PC-3 (cell line): ENCODE data around the gene BCAS3. TPM values are rescaled to one million over a fixed set of nuclear protein-coding genes. Genes with fewer than 3 reads are reported as not detected.

Experiments
- ATAC-seq: fragments of 200-7000 bp; cut with Tn5 transposase; 2 replicates; pipeline ENCODE4 v1.9.1; 2020; ENCODE audit warnings: mild to moderate bottlenecking, moderate library complexity
- BruUV-seq: library from RNA; stranded (reverse); fragments of 400-500 nt; replicated peaks from 2 replicates; lab custom pipeline; 2021; lab: Mats Ljungman, UMichigan
- CTCF ChIA-PET: fragments of 300-600 bp; sonication (Branson Sonifier 250); formaldehyde crosslinking; loops from one replicate; lab custom pipeline; 2022; ENCODE audit warnings: antibody characterized with exemption; lab: Charles Lee
- POLR2A ChIA-PET: fragments of 300-600 bp; sonication (Branson Sonifier 250); formaldehyde crosslinking; loops from one replicate; lab custom pipeline; 2022; ENCODE audit warnings: antibody characterized with exemption; ENCODE audit not compliant: unreplicated experiment; lab: Charles Lee
- DNase-seq: peaks from one replicate; pipeline ENCODE4 v3.0.0-alpha.2; 2015
- H2AFZ ChIP-seq: fragments of 300-600 bp; sonication (generic); 2 replicates; pipeline ENCODE4 v1.6.0; 2016; ENCODE audit warnings: antibody characterized with exemption, low read length
- H3F3A ChIP-seq: fragments of 300-600 bp; sonication (generic); one replicate; pipeline ENCODE4 v1.6.0; 2017; ENCODE audit warnings: antibody characterized with exemption, low read length, control low read depth, mild to moderate bottlenecking; ENCODE audit not compliant: unreplicated experiment
- H3K27ac ChIP-seq: fragments of 300-600 bp; sonication (generic); 2 replicates; pipeline ENCODE4 v1.5.1; 2016; ENCODE audit warnings: mild to moderate bottlenecking, low read length
- H3K27me3 ChIP-seq: fragments of 300-600 bp; sonication (generic); 2 replicates; pipeline ENCODE4 v1.6.1; 2016; ENCODE audit warnings: low read length, mixed read lengths
- H3K36me3 ChIP-seq: fragments of 300-600 bp; sonication (generic); 2 replicates; pipeline ENCODE4 v1.6.1; 2016; ENCODE audit warnings: low read depth, mixed run types, low read length, mixed read lengths
- H3K4me1 ChIP-seq: fragments of 300-600 bp; sonication (generic); 2 replicates; pipeline ENCODE4 v1.5.1; 2016; ENCODE audit warnings: low read length; ENCODE audit not compliant: insufficient read depth
- H3K4me2 ChIP-seq: fragments of 300-600 bp; sonication (generic); 2 replicates; pipeline ENCODE4 v1.6.0; 2016; ENCODE audit warnings: low read length
- H3K4me3 ChIP-seq: fragments of 300-600 bp; sonication (generic); 2 replicates; pipeline ENCODE4 v1.5.1; 2016; ENCODE audit warnings: mild to moderate bottlenecking, low read length, mixed read lengths
- H3K79me2 ChIP-seq: fragments of 300-600 bp; sonication (generic); 2 replicates; pipeline ENCODE4 v1.6.1; 2017; ENCODE audit warnings: low read length, mixed read lengths
- H3K9ac ChIP-seq: fragments of 300-600 bp; sonication (generic); 2 replicates; pipeline ENCODE4 v1.6.0; 2016; ENCODE audit warnings: mild to moderate bottlenecking, low read length
- H3K9me2 ChIP-seq: fragments of 300-600 bp; sonication (generic); replicated peaks from 2 replicates; pipeline ENCODE4 v1.6.1; 2016; ENCODE audit warnings: mixed run types, low read length, mixed read lengths
- H3K9me3 ChIP-seq: fragments of 300-600 bp; sonication (generic); 2 replicates; pipeline ENCODE4 v1.6.1; 2016; ENCODE audit warnings: low read length, mixed read lengths
- H4K20me1 ChIP-seq: fragments of 300-600 bp; sonication (generic); 2 replicates; pipeline ENCODE4 v1.6.1; 2016; ENCODE audit warnings: low read length, mixed read lengths
- CTCF ChIP-seq: fragments of 300-600 bp; sonication (generic); conservative IDR thresholded peaks from 2 replicates; pipeline ENCODE4 v1.5.1; 2017; ENCODE audit warnings: antibody characterized with exemption, low read depth, mild to moderate bottlenecking, low read length
- EZH2 ChIP-seq: fragments of 300-600 bp; sonication (generic); IDR thresholded peaks from one replicate; pipeline ENCODE4 v1.6.1; 2017; ENCODE audit warnings: antibody characterized with exemption, mild to moderate bottlenecking, low read length; ENCODE audit not compliant: unreplicated experiment
- EZH2phosphoT487 ChIP-seq: fragments of 300-600 bp; sonication (generic); IDR thresholded peaks from 2 replicates; pipeline ENCODE4 v1.6.1; 2018; ENCODE audit warnings: mild to moderate bottlenecking, antibody characterized with exemption, low read length, borderline replicate concordance
- intact Hi-C: fragments of 100-400 bp; cut with micrococcal nuclease; formaldehyde crosslinking; loops from 2 replicates; pipeline ENCODE4 v1.9.0; 2023
- total RNA-seq: library from RNA; depleted of rRNA; stranded (reverse); fragments of >200 nt; gene quantifications from 2 replicates; pipeline ENCODE4 v1.2.3, GENCODE V29; 2014

BCAS3 gene
- total RNA-seq, 1 experiment from 2014 or later: 25.9 TPM

- Histone ChIP-seq H4K20me1 (no peaks in the 10 kb centered on the region), H3F3A (no peaks in the 10 kb centered on the region), H3K79me2 (no peaks in the 10 kb centered on the region), H3K36me3 (no peaks in the 10 kb centered on the region), H3K9ac (no peak overlapping the region), H3K9me2 (no peaks in the 10 kb centered on the region), H3K4me2 (no peak overlapping the region), H3K27ac (no peak overlapping the region), H2AFZ (no peak overlapping the region), H3K4me1 (no peaks in the 10 kb centered on the region), H3K9me3 (no peaks in the 10 kb centered on the region), H3K27me3 (no peaks in the 10 kb centered on the region), H3K4me3 (no peak overlapping the region)
- intact Hi-C loops: no loop called here
- CTCF ChIA-PET: no interaction called here
- POLR2A ChIA-PET: no interaction called here
- no peak for TF ChIP-seq CTCF
- no peak for TF ChIP-seq EZH2phosphoT487
- no peak for TF ChIP-seq EZH2
- DNase-seq (no peak), ATAC-seq (no peak)
- BruUV-seq: no TSS peak
Observed at GRCh38 chr17:61091096-61091495, 413.4 kb downstream of the BCAS3 start.

- ChIA-PET CTCF (no interaction called here), POLR2A (no interaction called here)
- no peak for DNase-seq
- Histone ChIP-seq H2AFZ (no peak overlapping the region), H3K9me2 (no peaks in the 10 kb centered on the region), H3K36me3 (no peaks in the 10 kb centered on the region), H3K9me3 (no peaks in the 10 kb centered on the region), H3K9ac (no peak overlapping the region), H3K4me2 (no peak overlapping the region), H3K4me1 (no peaks in the 10 kb centered on the region), H3K4me3 (no peak overlapping the region), H4K20me1 (no peaks in the 10 kb centered on the region), H3F3A (no peaks in the 10 kb centered on the region), H3K27ac (no peak overlapping the region), H3K27me3 (no peaks in the 10 kb centered on the region), H3K79me2 (no peaks in the 10 kb centered on the region)
- TF ChIP-seq EZH2phosphoT487: no peak
- TF ChIP-seq EZH2: no peak
- TF ChIP-seq CTCF: no peak
- no peak for ATAC-seq
- intact Hi-C loops: no loop called here
- no TSS peak for BruUV-seq
Observed at GRCh38 chr17:61097781-61098180, 420.1 kb downstream of the BCAS3 start.

GRCh38 chr17:61106354-61106753 lies 428.7 kb downstream of the BCAS3 start:
- Histone ChIP-seq H3K4me2 (no peak overlapping the region), H3F3A (no peaks in the 10 kb centered on the region), H3K4me3 (no peak overlapping the region), H3K9ac (no peak overlapping the region), H3K36me3 (no peaks in the 10 kb centered on the region), H3K27me3 (no peaks in the 10 kb centered on the region), H3K9me3 (no peaks in the 10 kb centered on the region), H3K9me2 (no peaks in the 10 kb centered on the region), H2AFZ (no peak overlapping the region), H3K79me2 (no peaks in the 10 kb centered on the region), H3K4me1 (no peaks in the 10 kb centered on the region), H3K27ac (no peak overlapping the region), H4K20me1 (no peaks in the 10 kb centered on the region)
- TF ChIP-seq EZH2phosphoT487: no peak
- no peak for TF ChIP-seq CTCF
- TF ChIP-seq EZH2: no peak
- POLR2A ChIA-PET: no interaction called here
- intact Hi-C loops: no loop called here
- BruUV-seq: no TSS peak
- no peak for DNase-seq
- CTCF ChIA-PET: interaction anchor here (0.5 kb wide), 1 partner anchor 250 kb away, joined by 5 read pairs; no protein-coding TSS in a partner anchor
- peak; percentile 64 for ATAC-seq
